Keratinocyte (primary cell): ENCODE measurements around the gene SLC8A1. TPM values are rescaled to one million over a fixed set of nuclear protein-coding genes. Genes with fewer than 3 reads are reported as not detected.

Source experiments
- DNase-seq: peaks from one replicate; pipeline ENCODE4 v3.0.0-alpha.2; 2011; ENCODE audit warnings: low read depth, missing footprints, low spot score
- FAIRE-seq: peaks from 2 replicates; lab custom pipeline; 2011; peaks lifted over from hg19 to GRCh38; lab: Jason Lieb, UNC
- H2AFZ ChIP-seq: 2 replicates; pipeline ENCODE4 v1.6.0; 2012; ENCODE audit warnings: low read length, control low read depth, inconsistent platforms; ENCODE audit not compliant: control insufficient read depth
- H3K27ac ChIP-seq: 2 replicates; pipeline ENCODE4 v1.5.1; 2011; ENCODE audit warnings: low read length; ENCODE audit not compliant: control insufficient read depth, insufficient read depth
- H3K27me3 ChIP-seq: 3 replicates; pipeline ENCODE4 v1.6.0; 2011; ENCODE audit warnings: low read length; ENCODE audit not compliant: control insufficient read depth, insufficient read depth; ENCODE audit errors: extremely low read depth
- H3K36me3 ChIP-seq, 2 experiments: 2 replicates in 1 of 2; 3 replicates in 1 of 2; pipeline ENCODE4 v1.5.1; 2011; ENCODE audit warnings: low read length in 2 of 2, mild to moderate bottlenecking in 1 of 2; ENCODE audit not compliant: control insufficient read depth in 2 of 2, insufficient read depth in 2 of 2; ENCODE audit errors: extremely low read depth in 1 of 2
- H3K4me1 ChIP-seq: 3 replicates; pipeline ENCODE4 v1.5.1; 2011; ENCODE audit warnings: low read length; ENCODE audit not compliant: control insufficient read depth, insufficient read depth; ENCODE audit errors: extremely low read depth
- H3K4me2 ChIP-seq: 3 replicates; pipeline ENCODE4 v1.6.0; 2011; ENCODE audit warnings: low read depth, low read length; ENCODE audit not compliant: control insufficient read depth, insufficient read depth; ENCODE audit errors: extremely low read depth
- H3K4me3 ChIP-seq, 3 experiments: fragments of 200-600 bp in 1 of 3; sonication (generic) in 1 of 3; 2 replicates in 2 of 3; 3 replicates in 1 of 3; pipeline ENCODE4 v1.5.1; 2011 to 2016; ENCODE audit warnings: low read length in 3 of 3, mild to moderate bottlenecking in 3 of 3, control low read depth in 2 of 3, inconsistent platforms in 1 of 3, low read depth in 1 of 3, mixed read lengths in 1 of 3, mixed run types in 1 of 3, moderate library complexity in 1 of 3; ENCODE audit not compliant: control insufficient read depth in 2 of 3, insufficient read depth in 2 of 3; ENCODE audit errors: extremely low read depth in 1 of 3
- H3K79me2 ChIP-seq: 2 replicates; pipeline ENCODE4 v1.6.0; 2012; ENCODE audit warnings: low read length; ENCODE audit not compliant: control insufficient read depth, insufficient read depth
- H3K9ac ChIP-seq: 3 replicates; pipeline ENCODE4 v1.6.0; 2011; ENCODE audit warnings: low read length; ENCODE audit not compliant: control insufficient read depth, insufficient read depth; ENCODE audit errors: extremely low read depth
- H3K9me1 ChIP-seq: 3 replicates; pipeline ENCODE4 v1.6.0; 2011; ENCODE audit warnings: low read length; ENCODE audit not compliant: control insufficient read depth, insufficient read depth; ENCODE audit errors: extremely low read depth
- H3K9me3 ChIP-seq: 2 replicates; pipeline ENCODE4 v1.5.1; 2012; ENCODE audit warnings: low read depth, low read length; ENCODE audit not compliant: control insufficient read depth
- H4K20me1 ChIP-seq: 3 replicates; pipeline ENCODE4 v1.6.0; 2011; ENCODE audit warnings: low read length; ENCODE audit not compliant: control insufficient read depth, insufficient read depth; ENCODE audit errors: extremely low read depth
- EZH2 ChIP-seq: IDR thresholded peaks from one replicate; pipeline ENCODE4 v1.6.1; 2012; ENCODE audit warnings: inconsistent platforms, mild to moderate bottlenecking, low read length, moderate library complexity
- dilution Hi-C: fragments of 300-500 bp; cut with MboI; formaldehyde crosslinking; loops from one replicate; pipeline ENCODE4 v1.7.0; 2020; ENCODE audit warnings: low sequenced_read_pairs; ENCODE audit not compliant: extremely low pct_ligation_motif_present
- polyA plus RNA-seq, 5 experiments: library from polyadenylated mRNA; depleted of rRNA in 3 of 5; stranded (reverse) in 3 of 5; stranded (forward) in 1 of 5; unstranded in 1 of 5; fragments of >200 nt; gene quantifications; 1 replicate in 1 of 5; 2 replicates in 3 of 5; 3 replicates in 1 of 5; pipeline versions ENCODE4 v1.2.1 to v1.2.3, GENCODE V29; 2011 to 2012; ENCODE audit warnings: missing spikeins in 2 of 5, low read depth in 1 of 5, low replicate concordance in 1 of 5
- TF ChIP-seq, protein P1 (sequence below), 3 experiments: IDR thresholded peaks in 1 of 3; conservative IDR thresholded peaks in 1 of 3; optimal IDR thresholded peaks in 1 of 3; 2 replicates in 2 of 3; 3 replicates in 1 of 3; pipeline versions ENCODE3 to v1.5.1; 2011; ENCODE audit warnings: low read length in 3 of 3, mild to moderate bottlenecking in 3 of 3, moderate library complexity in 2 of 3, control low read depth in 1 of 3, inconsistent platforms in 1 of 3; ENCODE audit not compliant: insufficient read depth in 2 of 3; ENCODE audit errors: extremely low read depth in 1 of 3

The SLC8A1 gene
- polyA plus RNA-seq, 1 donor (not counting 4 experiments of a cell fraction or from before 2014, with no cell fraction given), result 2.7 TPM

DNA sequence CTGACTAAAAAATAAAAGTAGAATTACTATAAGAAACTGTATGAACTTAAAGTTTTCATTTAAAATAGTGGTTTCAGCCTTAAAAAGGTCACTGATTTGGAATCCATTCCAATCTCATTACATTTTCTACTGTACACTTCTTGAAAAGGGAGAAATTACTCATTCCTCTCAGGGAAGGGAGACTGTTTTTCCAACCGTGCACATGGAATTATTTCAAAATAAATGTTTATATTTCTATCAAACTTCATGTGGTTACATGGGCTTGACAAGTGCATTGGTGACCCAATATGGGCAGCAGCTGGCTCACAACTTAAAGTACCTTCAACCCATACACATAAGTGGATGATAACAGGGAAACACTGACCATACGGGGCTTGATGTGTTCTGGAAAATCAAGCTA, 348.3 kb downstream of the SLC8A1 start:
- Histone ChIP-seq H3K4me1 (peaks cover 17% of the 10 kb centered on the region), H3K36me3 (no peaks in the 10 kb centered on the region), H4K20me1 (no peaks in the 10 kb centered on the region), H3K27ac (no peak overlapping the region), H2AFZ (peak overlapping the region; percentile 5), H3K4me2 (peak overlapping the region; percentile 24), H3K9me1 (no peaks in the 10 kb centered on the region), H3K27me3 (no peaks in the 10 kb centered on the region), H3K79me2 (no peaks in the 10 kb centered on the region), H3K9me3 (no peaks in the 10 kb centered on the region), H3K4me3 (no peak overlapping the region), H3K9ac (no peak overlapping the region)
- DNase-seq (no peak), FAIRE-seq (peak; percentile 5)
- dilution Hi-C loops, result no loop called here
- TF ChIP-seq, protein P1, sequence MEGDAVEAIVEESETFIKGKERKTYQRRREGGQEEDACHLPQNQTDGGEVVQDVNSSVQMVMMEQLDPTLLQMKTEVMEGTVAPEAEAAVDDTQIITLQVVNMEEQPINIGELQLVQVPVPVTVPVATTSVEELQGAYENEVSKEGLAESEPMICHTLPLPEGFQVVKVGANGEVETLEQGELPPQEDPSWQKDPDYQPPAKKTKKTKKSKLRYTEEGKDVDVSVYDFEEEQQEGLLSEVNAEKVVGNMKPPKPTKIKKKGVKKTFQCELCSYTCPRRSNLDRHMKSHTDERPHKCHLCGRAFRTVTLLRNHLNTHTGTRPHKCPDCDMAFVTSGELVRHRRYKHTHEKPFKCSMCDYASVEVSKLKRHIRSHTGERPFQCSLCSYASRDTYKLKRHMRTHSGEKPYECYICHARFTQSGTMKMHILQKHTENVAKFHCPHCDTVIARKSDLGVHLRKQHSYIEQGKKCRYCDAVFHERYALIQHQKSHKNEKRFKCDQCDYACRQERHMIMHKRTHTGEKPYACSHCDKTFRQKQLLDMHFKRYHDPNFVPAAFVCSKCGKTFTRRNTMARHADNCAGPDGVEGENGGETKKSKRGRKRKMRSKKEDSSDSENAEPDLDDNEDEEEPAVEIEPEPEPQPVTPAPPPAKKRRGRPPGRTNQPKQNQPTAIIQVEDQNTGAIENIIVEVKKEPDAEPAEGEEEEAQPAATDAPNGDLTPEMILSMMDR (optimal IDR thresholded peaks at IDR 0.05 in 1 of 3, IDR thresholded peaks at IDR 0.05 in 1 of 3, conservative IDR thresholded peaks at IDR 0.05 in 1 of 3; ENCODE audit: extremely low read depth in 1 of 3, insufficient read depth in 2 of 3, low read length in 3 of 3), result no peak
- no peak for TF ChIP-seq EZH2

DNA sequence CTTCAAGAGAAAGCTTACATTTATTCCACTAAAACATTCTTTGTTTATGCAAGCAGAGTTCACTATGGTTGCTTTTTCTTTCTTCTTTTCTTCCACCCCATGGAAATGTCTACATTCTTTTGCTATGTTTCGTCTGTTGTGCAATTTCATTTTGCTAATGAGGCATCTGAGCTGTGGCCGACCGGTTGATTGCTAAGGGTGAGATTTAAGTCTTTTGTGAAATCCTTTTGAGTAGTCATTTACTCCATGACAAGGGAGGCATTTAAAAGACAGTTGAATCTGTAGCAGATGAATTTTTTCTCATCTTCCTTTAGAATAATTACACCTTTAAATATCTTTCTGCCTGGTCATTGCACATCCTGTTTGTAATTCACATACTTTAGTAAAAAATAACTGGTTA, 348.7 kb downstream of the SLC8A1 start:
- dilution Hi-C loops, result no loop called here
- peak; percentile 61 for FAIRE-seq
- no peak for DNase-seq
- Histone ChIP-seq H3K27ac (no peak overlapping the region), H3K79me2 (no peaks in the 10 kb centered on the region), H3K4me2 (no peak overlapping the region), H3K36me3 (no peaks in the 10 kb centered on the region), H3K9me3 (no peaks in the 10 kb centered on the region), H3K4me3 (no peak overlapping the region), H2AFZ (peak overlapping the region; percentile 16), H3K4me1 (peaks cover 17% of the 10 kb centered on the region), H4K20me1 (no peaks in the 10 kb centered on the region), H3K27me3 (no peaks in the 10 kb centered on the region), H3K9me1 (no peaks in the 10 kb centered on the region), H3K9ac (no peak overlapping the region)
- no peak for TF ChIP-seq EZH2
- TF ChIP-seq, protein P1 (optimal IDR thresholded peaks at IDR 0.05 in 1 of 3, IDR thresholded peaks at IDR 0.05 in 1 of 3, conservative IDR thresholded peaks at IDR 0.05 in 1 of 3; ENCODE audit: extremely low read depth in 1 of 3, insufficient read depth in 2 of 3, low read length in 3 of 3), result no peak
